GM04503 (cell line): ENCODE results near the gene GP5.

Source experiments
- DNase-seq: peaks from one replicate; pipeline ENCODE4 v3.0.0-alpha.2; 2012; ENCODE audit warnings: low read depth

The GP5 gene

DNA sequence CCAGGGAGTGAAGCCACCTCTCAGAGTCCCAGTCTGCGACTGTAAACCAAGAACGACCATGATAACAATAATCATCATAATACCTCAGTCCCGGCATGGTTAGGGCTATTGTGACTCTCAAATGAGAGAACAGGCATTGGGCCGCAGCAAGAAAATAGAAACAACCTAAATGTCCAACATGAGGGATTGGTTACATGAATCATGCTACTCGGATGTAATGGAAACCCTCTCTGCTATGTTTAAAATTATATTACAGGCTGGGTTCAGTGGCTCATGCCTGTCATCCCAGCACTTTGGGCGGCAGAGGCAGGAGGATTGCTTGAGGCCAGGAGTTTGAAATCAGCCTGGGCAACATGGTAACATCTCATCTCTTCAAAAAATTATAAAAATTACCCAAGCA, 50.7 kb downstream of the GP5 start:
- DNase-seq: no peak

DNA sequence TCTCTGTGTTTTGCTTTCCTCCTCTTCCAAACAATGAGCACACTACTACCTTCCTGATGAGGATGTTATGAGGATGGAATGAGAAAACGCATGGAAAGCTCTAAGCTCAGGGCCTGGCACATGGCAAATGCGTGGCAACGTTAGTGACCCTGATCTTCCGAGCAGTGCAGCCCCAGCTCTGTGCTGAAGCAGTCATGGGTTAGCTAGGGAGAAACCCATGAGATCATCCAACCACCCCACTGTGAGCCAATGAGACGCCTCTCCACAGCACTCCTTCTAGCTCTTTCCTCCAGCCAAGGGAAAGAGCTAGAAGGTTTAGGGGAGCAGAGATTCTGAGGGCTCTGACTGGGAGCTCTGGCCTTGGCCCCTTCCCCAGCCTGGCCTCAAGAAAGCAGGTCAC, 52.4 kb downstream of the GP5 start:
- no peak for DNase-seq

DNA sequence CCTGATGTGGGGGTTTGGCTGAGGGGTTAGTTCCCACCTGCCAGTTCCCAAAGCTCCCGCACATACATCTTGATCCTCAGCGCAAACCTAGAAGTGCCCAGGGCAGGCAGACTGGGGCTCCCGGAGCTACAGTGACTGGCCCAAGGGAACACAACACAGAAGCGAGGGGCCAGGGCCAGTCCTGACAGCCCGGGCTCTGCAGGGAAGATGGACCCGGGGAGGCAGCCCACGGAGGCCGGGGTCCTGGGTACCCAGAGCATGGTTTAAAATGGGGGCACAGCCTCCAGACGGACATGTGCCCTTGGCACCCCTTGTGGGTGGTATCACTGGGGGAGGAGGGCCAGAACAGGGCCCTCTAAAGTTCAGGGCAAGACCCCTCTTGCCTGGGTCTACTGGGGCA, 53.0 kb downstream of the GP5 start:
- no peak for DNase-seq
